Heart left ventricle (tissue), 16 donors: ENCODE data around the gene METRNL. TPM values are rescaled to one million over a fixed set of nuclear protein-coding genes. Genes with fewer than 3 reads are reported as not detected.
A peak's percentile ranks its signal among the peaks of the same experiment; 100 is the strongest.

ENCODE experiments used
- ATAC-seq, 4 donors: fragments of 200-7000 bp; cut with Tn5 transposase; one replicate each; pipeline ENCODE4 v1.9.1; 2020 to 2022; ENCODE audit warnings: moderate library complexity in 4 of 4, mild to moderate bottlenecking in 3 of 4, moderate number of reproducible peaks in 1 of 4
- DNase-seq, 5 donors: peaks; one replicate each; pipeline ENCODE4 v3.0.0-alpha.2; 2020
- H3K27ac ChIP-seq, 12 donors: fragments of 200-600 bp; sonication (generic) in 4 of 12; one replicate each; pipeline versions ENCODE4 v1.5.0 to v1.8.0; 2016 to 2022; ENCODE audit warnings: mild to moderate bottlenecking in 2 of 12
- H3K27me3 ChIP-seq, 9 donors: fragments of 200-600 bp; sonication (generic) in 2 of 9; one replicate each; pipeline versions ENCODE4 v1.5.1 to v1.8.0; 2016 to 2022; ENCODE audit warnings: mild to moderate bottlenecking in 3 of 9
- H3K36me3 ChIP-seq, 9 donors: fragments of 200-600 bp; sonication (generic) in 2 of 9; one replicate each; pipeline versions ENCODE4 v1.5.0 to v1.8.0; 2018 to 2022; ENCODE audit warnings: mild to moderate bottlenecking in 2 of 9
- H3K4me1 ChIP-seq, 12 donors: fragments of 200-600 bp; sonication (generic) in 4 of 12; one replicate each; pipeline versions ENCODE4 v1.5.0 to v1.8.0; 2016 to 2022; ENCODE audit warnings: mild to moderate bottlenecking in 3 of 12
- H3K4me3 ChIP-seq, 12 donors: fragments of 200-600 bp; sonication (generic) in 4 of 12; one replicate each; pipeline versions ENCODE4 v1.5.0 to v1.8.0; 2017 to 2022; ENCODE audit warnings: mild to moderate bottlenecking in 9 of 12, moderate library complexity in 4 of 12
- H3K9me3 ChIP-seq, 12 donors: fragments of 200-600 bp; sonication (generic) in 4 of 12; one replicate each; pipeline versions ENCODE4 v1.5.0 to v1.8.0; 2016 to 2022; ENCODE audit warnings: mild to moderate bottlenecking in 1 of 12
- CTCF ChIP-seq, 12 donors: fragments of 200-600 bp; sonication (generic) in 4 of 12; IDR thresholded peaks; one replicate each; pipeline versions ENCODE4 v1.5.0 to v1.8.0; 2018 to 2022; ENCODE audit warnings: antibody characterized with exemption in 12 of 12, mild to moderate bottlenecking in 5 of 12
- POLR2A ChIP-seq, 2 donors: fragments of 450-650 bp; IDR thresholded peaks; one replicate each; pipeline ENCODE4 v1.6.1; 2017; ENCODE audit warnings: antibody characterized with exemption in 2 of 2, mild to moderate bottlenecking in 2 of 2, moderate library complexity in 2 of 2
- WGBS, 4 donors: extraction: QIAGEN DNeasy Blood & Tissue Kit in 2 of 4; methylation state at CpG; one replicate each; pipeline versions ENCODE4 v1.1.5 to v1.1.7; 2013 to 2018; 5-methylcytosine and 5-hydroxymethylcytosine counted together
- intact Hi-C, 10 donors: fragments of 100-400 bp; cut with DNase I; formaldehyde crosslinking; loops; one replicate each; pipeline versions ENCODE4 v1.11.1 to v1.14.2; 2022
- polyA plus RNA-seq, 2 donors: library from polyadenylated mRNA; stranded (reverse); fragments of 200-250 nt; gene quantifications; one replicate each; pipeline ENCODE4 v1.2.3, GENCODE V29; 2013
- total RNA-seq, 9 donors: library from RNA; depleted of rRNA in 2 of 9; stranded (reverse); fragments of >200 nt in 2 of 9; fragmentation: NEBNext Ultra II Directional in 3 of 9; extraction: Animal tissue kit (Norgen Biotek cat#: 25700) in 3 of 9; gene quantifications; one replicate each; pipeline versions ENCODE4 v1.1.0 to v1.2.4, GENCODE V29; 2016 to 2023
- donor health status: ischemic (EF 13 %, LVEDD 7.1; RV severe dilation, severe dysfunction).
- donor health status: healthy with polysubstance abuse.
- donor health status: DM: no; HTN: yes; CAD: no.
- donor health status: DM: no; HTN: no; CAD: no.
- donor health status: ischemic (EF 25% LVEDD 6.9; RV normal size, moderate dysfunction).
- donor health status: ischemic (EF 25% LVEDD 5.7; RV mildly dilated, moderate dysfunction).
- donor health status: healthy.
- donor health status: DM: yes; HTN: yes; CAD: no.
- donor health status: ischemic (EF 35%, LVEDD 5.7; RV mildly dilated, moderate dysfunction).
- donor health status: nonischemic (EF 11% LVEDD 7.7; RV severe dilation, severe dysfunction).
- donor health status: DM: yes; HTN: yes; CAD: no.
- donor health status: PGD.
- donor health status: ischemic (EF 29% LVEDD 5.4; RV normal size, mild dysfunction).
- donor health status: nonischemic (EF 23%, LVEDD 6.1; RV moderate dilation, normal function).

METRNL gene
- total and polyA plus RNA-seq, 11 donors = 59.4 to 144 (median 79.5) TPM

GRCh38 chr17:83075270-83075880, 4.0 kb upstream of the METRNL start:
- ATAC-seq = no peak
- no peak overlapping the region for H3K27ac ChIP-seq
- no peaks in the 10 kb centered on the region for H3K9me3 ChIP-seq
- H3K27me3 ChIP-seq = no peaks in the 10 kb centered on the region
- no peak for TF ChIP-seq CTCF (IDR thresholded peaks at IDR 0.05)
- TF ChIP-seq POLR2A (IDR thresholded peaks at IDR 0.05) = no peak
- 90 to 94% (median 91%) methylated on average over 20 to 21 of the region's 21 CpGs for WGBS, 4 donors
- intact Hi-C loops = no loop called here
- no peaks in the 10 kb centered on the region for H3K36me3 ChIP-seq
- peaks cover 0 to 26% (median 11%) of the 10 kb centered on the region in 12 donors for H3K4me1 ChIP-seq
- DNase-seq = no peak
- no peak overlapping the region for H3K4me3 ChIP-seq

- Histone ChIP-seq H3K4me3 (no peak overlapping the region), H3K9me3 (no peaks in the 10 kb centered on the region), H3K36me3 (peaks cover 0 to 9% (median 0%) of the 10 kb centered on the region in 9 donors), H3K27ac (no peak overlapping the region), H3K27me3 (no peaks in the 10 kb centered on the region), H3K4me1 (peaks cover 0 to 34% (median 19%) of the 10 kb centered on the region in 12 donors)
- intact Hi-C loops = no loop called here
- 59 to 79% (median 65%) methylated on average over 4 to 6 of the region's 6 CpGs for WGBS, 4 donors
- TF ChIP-seq POLR2A (IDR thresholded peaks at IDR 0.05) (no peak), CTCF (IDR thresholded peaks at IDR 0.05) (peak in 5 of 12 donors; percentile 4 to 32 (median 15))
- ATAC-seq (no peak), DNase-seq (no peak)
Observed at GRCh38 chr17:83076938-83077337, 2.5 kb upstream of the METRNL start.

- no peak for DNase-seq
- intact Hi-C loops = no loop called here
- Histone ChIP-seq H3K36me3 (peaks cover 0 to 12% (median 0%) of the 10 kb centered on the region in 9 donors), H3K27ac (no peak overlapping the region), H3K9me3 (no peaks in the 10 kb centered on the region), H3K27me3 (no peaks in the 10 kb centered on the region), H3K4me3 (no peak overlapping the region), H3K4me1 (peaks cover 0 to 39% (median 22%) of the 10 kb centered on the region in 12 donors)
- WGBS, 4 donors = 51 to 65% (median 61%) methylated on average over 7 to 11 of the region's 11 CpGs
- no peak for TF ChIP-seq CTCF (IDR thresholded peaks at IDR 0.05)
- no peak for TF ChIP-seq POLR2A (IDR thresholded peaks at IDR 0.05)
- no peak for ATAC-seq
Observed at GRCh38 chr17:83077411-83077810, 2.0 kb upstream of the METRNL start.

- no peak overlapping the region for H3K27ac ChIP-seq
- no peak for ATAC-seq
- WGBS, 4 donors = 61 to 83% (median 75%) methylated on average over 4 to 7 of the region's 7 CpGs
- intact Hi-C loops = no loop called here
- H3K36me3 ChIP-seq = peaks cover 0 to 17% (median 0%) of the 10 kb centered on the region in 9 donors
- no peaks in the 10 kb centered on the region for H3K27me3 ChIP-seq
- peak overlapping the region in 1 of 12 donors; percentile 97 for H3K4me3 ChIP-seq
- peaks cover 0 to 44% (median 26%) of the 10 kb centered on the region in 12 donors for H3K4me1 ChIP-seq
- no peaks in the 10 kb centered on the region for H3K9me3 ChIP-seq
- DNase-seq = no peak
- no peak for TF ChIP-seq CTCF (IDR thresholded peaks at IDR 0.05)
- TF ChIP-seq POLR2A (IDR thresholded peaks at IDR 0.05) = no peak
Observed at GRCh38 chr17:83077939-83078338, 1.5 kb upstream of the METRNL start.
